GM21390 (cell line): ENCODE data around the gene PBLD.
"Not testable (repeated sequence)": the region's sequence is repeated elsewhere in the genome, so short reads cannot be mapped to it uniquely, and the experiment has no call there.

Experiments used
- ATAC-seq: cut with Tn5 transposase; IDR thresholded peaks from one replicate; pipeline ENCODE4 v1.9.1; 2021; ENCODE audit not compliant: unreplicated experiment

PBLD gene

GRCh38 chr10:68331455-68332258 is 1.1 kb downstream of the PBLD start, which contains the start of gene HNRNPH3:
Gene HNRNPH3 (plus strand): TSS chr10:68332064. CDS start chr10:68337222, 5,158 bp downstream.
- peak; percentile 76 for ATAC-seq

GRCh38 chr10:68330852-68331454 is 1.8 kb downstream of the PBLD start:
- ATAC-seq = no peak

DNA sequence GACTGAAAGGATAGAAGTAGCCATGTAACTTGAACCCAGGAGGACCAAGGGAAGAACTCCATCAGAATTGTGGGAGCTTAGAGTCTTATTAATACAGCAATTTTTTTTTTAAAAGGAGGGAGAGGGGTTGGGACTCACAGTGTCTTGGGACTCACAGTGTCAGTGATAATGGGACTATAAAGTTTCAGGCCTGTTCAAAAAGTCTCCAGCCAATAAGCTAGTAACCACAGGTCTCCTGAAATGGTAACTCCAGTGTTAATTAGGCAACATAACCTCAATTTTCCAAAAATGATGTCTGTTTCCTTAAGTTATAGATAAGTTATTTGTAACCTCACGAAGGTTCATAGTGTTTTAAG is 3.2 kb downstream of the PBLD start:
- ATAC-seq = no peak

DNA sequence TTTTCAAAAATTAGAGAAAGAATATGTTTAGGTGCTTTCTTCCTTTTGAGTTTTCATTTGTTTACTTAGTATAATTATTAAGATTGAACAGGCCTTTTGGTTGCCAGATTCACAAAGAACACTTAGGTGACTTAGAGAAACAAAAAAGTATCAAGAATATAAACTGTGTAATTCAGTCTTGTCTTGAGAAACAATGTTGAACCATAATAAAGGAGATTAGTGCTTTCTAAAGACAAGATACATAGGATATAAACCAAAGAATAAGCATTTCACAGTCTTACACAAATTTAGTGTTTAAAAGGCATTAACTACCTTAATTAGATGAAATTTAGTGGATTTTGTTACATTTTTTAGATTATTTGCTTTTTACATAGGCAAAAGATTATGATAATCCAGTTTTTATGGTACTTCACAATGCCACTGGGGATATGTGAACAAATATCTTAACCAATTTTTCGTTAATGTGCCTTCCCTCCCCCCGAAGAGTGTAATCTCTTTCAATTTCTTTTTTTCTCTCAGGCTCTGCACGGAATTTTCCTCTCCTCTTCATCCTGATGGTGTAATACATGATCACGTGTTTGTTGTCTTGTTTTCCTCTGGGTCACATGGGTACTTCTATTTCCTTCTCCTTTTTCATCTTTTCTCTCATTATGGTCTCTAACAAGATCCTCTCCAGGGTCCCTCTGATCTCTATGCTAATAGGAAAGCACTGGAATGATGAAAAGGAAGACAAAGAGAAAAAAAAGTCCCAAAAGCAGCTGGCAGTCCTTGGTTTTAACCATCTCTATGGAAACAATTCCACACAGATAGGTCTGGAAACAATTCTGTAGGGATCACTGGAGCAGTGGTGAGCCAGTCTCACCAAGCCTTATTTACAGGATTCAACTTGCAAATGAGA is 4.6 kb downstream of the PBLD start:
- no peak for ATAC-seq

- ATAC-seq = not testable (repeated sequence)
Measured at GRCh38 chr10:68324396-68324795, 8.3 kb downstream of the PBLD start.

DNA sequence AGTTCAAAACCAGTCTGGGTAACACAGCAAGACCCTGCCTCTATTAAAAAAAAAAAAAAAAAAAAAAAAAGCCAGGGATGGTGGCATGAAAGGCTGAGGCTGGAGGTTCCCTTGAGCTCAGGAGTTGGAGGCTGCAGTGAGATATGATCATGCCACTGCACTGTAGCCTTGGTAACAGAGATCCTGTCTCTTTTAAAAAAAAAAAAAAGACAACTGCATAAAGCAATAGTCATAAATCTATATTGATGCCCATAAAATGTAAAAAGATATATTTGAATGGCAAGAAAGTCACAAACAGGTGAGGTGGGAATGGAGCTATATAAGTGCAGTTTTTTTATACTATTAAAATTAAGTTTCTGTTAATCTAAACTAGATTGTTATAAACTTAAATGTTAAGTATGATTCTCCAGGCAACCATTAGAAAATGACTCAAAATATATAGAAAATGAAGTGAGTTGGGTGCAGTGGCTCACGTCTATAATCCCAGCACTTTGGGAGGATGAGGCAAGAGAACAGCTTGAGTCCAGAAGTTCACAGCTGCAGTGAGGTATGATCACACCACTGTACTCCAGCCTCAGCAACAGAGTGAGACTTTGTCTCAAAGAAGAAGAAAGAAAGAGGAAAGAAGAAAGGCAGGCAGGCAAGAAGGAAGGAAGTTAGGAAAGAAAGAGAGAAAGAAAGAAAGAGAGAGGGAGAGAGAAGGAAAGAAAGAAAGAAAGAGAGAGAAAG is 14.2 kb downstream of the PBLD start:
- ATAC-seq = no peak

DNA sequence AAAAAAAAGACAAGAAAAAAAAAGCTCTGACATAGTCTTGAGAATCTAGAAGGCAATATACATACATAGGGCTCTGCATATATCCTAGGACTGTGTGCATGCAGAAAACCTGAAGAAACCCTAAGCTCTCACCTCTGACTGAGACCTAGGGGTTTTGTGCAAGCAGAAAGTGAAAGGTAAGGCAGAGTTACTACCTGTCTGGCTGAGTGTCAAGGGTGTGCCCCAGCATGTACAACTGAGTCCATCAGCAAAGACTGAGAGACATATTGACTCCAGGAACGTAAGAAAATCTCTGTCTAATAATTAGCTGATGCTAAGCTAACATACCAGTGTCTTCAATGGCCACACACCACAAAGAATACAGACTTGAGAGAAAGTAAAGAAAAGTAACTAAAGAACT is 17.1 kb downstream of the PBLD start:
- no peak for ATAC-seq

DNA sequence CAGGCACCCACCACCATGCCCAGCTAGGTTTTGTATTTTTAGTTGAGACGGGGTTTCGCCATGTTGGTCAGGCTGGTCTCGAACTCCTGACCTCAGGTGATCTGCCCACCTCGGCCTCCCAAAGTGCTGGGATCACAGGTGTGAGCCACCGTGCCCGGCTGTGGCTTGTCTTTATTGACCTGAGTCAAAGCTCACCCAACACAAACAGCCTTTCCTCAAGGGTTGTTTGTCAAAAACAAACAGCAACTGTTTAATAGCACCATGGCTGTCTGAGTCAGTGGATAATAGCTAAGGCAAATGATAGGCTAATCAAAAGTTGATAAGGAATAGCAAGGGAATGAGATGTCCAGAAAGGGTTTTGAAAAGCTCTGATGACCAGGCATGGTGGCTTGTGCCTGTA is 17.8 kb downstream of the PBLD start:
- not testable (repeated sequence) for ATAC-seq

DNA sequence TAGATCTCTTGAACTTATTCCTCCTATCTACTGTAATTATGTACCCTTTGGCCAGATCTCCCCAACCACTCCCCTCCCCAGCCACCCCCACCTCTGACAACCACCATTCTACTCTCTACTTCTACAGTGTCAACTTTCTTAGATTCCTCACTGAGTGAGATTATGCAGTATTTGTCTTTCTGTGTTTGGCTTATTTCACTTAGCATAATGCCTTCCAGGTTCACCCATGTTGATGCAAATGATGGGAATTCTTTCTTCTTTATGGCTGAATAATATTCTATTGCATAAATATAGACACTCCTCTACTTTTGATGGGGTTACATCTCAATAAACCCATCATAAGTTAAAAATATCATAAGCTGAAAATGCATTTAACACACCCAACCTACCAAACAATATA is 22.2 kb downstream of the PBLD start:
- no peak for ATAC-seq

DNA sequence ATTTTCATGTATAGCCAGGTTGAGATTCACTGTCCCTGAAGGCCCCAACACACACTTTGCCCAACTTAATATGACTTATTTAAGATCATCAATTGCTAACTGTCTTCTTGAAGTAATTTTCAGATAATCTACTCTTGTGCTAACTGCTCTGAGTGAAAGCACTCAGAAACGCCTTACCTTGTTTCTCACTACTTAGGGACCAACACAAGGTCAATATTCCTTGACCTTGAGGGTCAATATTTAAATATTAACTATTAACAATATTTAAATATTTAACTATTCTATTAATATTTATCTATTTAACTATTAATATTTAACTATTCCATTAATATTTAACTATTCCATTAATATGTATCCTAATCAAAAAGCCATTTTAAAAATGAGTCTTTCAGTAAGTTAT is 26.9 kb downstream of the PBLD start:
- ATAC-seq = no peak

DNA sequence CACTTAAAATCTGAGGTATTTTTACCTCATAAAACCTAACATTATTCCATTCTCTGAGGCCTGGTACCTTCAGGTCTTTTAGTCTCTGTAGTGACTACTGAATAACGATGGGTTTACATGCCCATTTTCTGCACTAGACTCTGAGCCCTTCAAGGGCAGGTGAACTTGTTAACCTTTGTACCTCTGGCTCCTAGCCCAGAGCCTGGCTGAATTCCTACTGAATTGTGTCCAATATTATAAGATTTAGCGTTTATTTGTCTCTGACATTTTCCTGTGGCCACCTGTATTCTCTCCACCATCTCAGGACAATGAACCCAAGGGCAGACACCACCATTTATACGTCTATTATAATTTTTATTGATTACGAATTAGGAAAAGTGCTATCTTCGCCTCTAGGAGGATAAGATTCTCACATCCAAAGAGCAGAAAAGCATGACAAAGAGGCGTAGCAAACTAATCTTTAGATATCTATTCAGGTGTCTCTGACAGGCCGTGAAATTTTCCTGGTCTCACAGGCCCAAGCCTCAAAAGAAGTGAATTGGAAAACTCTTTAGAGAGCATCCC is 28.8 kb downstream of the PBLD start:
- no peak for ATAC-seq

DNA sequence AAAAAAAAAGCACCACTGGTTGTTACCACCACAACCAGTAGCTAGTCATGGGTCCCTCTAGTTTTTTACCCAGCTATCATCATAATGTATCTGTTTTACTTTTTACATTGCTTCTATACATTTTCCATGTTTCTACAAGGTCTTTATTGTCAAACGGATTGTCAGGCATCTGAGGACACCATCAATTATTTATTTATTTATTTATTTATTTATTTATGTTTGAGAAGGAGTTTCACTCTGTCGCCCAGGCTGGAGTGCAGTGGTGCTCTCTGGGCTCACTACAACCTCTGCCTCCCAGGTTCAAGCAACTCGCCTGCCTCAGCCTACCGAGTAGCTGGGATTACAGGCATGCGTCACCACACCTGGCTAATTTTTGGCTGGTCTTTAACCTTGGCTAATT is 29.9 kb downstream of the PBLD start:
- no peak for ATAC-seq

- no peak for ATAC-seq
Measured at GRCh38 chr10:68302503-68302823, 30.3 kb downstream of the PBLD start.

DNA sequence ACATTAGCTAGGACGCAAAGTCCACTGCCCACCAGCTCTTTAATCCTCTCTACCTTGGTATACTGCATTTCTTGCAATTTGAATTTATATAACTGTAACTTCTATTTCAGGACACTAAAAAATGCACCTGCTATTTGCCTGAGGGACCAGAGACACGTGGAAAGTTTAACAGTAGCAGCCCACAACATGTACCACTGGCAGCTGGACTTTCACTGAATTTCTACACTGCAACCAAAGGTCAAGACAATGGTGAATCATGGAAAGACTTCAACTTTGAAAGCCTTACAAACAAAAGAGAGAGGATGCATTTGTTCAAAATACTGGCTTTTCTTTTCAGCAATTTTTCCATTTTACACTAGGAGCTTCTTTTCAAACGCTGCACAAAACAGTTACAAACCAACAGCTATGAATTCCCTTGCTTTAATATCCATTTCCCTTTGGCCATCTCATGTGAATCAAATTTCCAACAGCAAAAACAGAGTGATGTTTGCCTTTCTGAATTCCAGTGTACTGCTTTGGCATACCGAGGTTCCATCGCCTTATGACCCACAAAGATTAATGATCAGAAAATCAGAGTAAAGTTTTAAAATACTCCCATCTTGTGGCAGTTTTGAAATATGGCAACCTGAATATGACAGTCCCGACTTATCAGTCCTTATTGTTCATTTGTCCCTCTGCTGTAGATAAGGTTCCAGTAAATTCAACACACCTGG is 30.8 kb downstream of the PBLD start:
- ATAC-seq = no peak

GRCh38 chr10:68301301-68301700 is 31.4 kb downstream of the PBLD start:
- ATAC-seq = no peak

DNA sequence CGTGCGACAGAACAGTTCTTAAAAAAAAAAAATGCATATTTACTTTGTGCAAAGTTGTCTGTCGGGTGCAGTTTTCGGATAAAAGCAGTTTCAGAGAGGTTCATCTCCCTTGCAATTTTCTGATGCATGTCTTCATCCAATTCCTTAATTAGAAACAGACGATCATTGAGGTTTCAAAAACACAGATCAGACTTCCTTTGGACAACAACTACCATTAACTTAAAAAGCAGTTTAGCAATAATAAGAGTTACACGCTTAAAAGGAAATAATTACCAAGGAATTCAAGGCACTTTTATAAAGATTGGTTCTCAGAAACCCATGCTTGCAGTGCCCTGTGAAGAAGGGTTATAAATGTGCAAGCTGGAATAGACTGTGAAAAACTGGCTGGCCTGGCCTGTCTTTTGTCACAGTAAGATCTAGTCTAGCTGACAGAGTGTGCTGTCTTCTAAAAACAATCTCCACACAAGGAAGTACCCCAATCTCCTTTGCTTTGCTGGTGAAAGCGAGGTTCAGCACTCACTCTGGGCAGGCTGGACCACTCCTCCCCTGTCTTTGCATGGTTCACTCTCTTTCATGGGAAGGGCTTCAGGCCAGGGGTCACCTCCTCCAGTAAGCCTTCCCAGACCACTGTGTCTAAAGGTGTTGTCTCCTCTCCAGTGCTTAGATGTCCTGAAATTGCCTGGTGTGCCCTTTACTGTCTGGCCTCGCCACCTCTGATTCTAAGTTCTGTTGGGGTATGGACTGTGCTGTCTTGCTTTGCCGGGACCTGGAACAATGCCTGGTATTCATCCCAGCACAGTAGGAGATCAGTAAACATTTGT is 35.7 kb downstream of the PBLD start:
- ATAC-seq = no peak

- ATAC-seq = no peak
Measured at GRCh38 chr10:68290736-68291135, 42.0 kb downstream of the PBLD start.

DNA sequence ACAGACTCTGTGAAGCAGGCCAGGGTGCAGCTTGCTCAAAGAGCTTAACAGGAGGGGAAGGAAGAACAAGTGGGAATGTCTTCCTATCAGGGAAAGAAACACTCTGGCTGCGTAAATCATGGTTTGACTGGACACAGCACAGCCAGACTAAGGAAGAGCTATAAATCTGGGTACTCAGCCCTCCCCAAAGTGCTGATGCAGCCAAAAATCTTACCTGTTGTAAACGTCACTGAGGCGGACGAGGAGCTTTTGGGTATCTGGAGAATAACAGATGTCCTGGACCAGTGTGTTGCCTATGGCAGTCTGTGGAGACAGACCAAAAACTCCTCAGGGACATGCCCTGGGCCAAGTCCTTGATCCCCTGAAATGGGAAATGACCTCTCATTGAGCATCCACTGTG is 44.0 kb downstream of the PBLD start:
- no peak for ATAC-seq
